Activated CD4-positive, alpha-beta T cell treated with anti-CD3 and anti-CD28 coated beads, Interleukin-2, amount 10 ng/mL, durations not matched to agents 7 days and 5 days (primary cell): ENCODE data around the gene ST3GAL2. TPM values are rescaled to one million over a fixed set of nuclear protein-coding genes. Genes with fewer than 3 reads are reported as not detected.
"Not testable (repeated sequence)": the region's sequence is repeated elsewhere in the genome, so short reads cannot be mapped to it uniquely, and the experiment has no call there.

Source experiments
- CTCF ChIA-PET: fragments of 350-600 bp; sonication (Branson Sonifier 250); formaldehyde crosslinking; loops from one replicate; lab custom pipeline; 2021; ENCODE audit warnings: antibody characterized with exemption; lab: Charles Lee
- POLR2A ChIA-PET: fragments of 350-600 bp; sonication (Branson Sonifier 250); formaldehyde crosslinking; loops from one replicate; lab custom pipeline; 2021; ENCODE audit warnings: antibody characterized with exemption; lab: Charles Lee
- DNase-seq: peaks from one replicate; pipeline ENCODE4 v3.0.0-alpha.2; 2020
- H3K27ac Mint-ChIP-seq: one replicate; pipeline ENCODE4 v1.8.0; 2021; ENCODE audit warnings: mild to moderate bottlenecking, moderate library complexity, mixed read lengths
- H3K27me3 Mint-ChIP-seq: one replicate; pipeline ENCODE4 v1.8.0; 2021; ENCODE audit warnings: mixed read lengths
- H3K36me3 Mint-ChIP-seq: one replicate; pipeline ENCODE4 v1.8.0; 2021; ENCODE audit warnings: low read depth, mixed read lengths
- H3K4me1 Mint-ChIP-seq: one replicate; pipeline ENCODE4 v1.8.0; 2021; ENCODE audit warnings: mixed read lengths
- H3K4me3 Mint-ChIP-seq: one replicate; pipeline ENCODE4 v1.8.0; 2021; ENCODE audit warnings: mild to moderate bottlenecking, moderate library complexity, mixed read lengths
- H3K9me3 Mint-ChIP-seq: one replicate; pipeline ENCODE4 v1.8.0; 2021; ENCODE audit warnings: mixed read lengths
- total RNA-seq, 2 experiments: library from RNA; stranded (reverse); gene quantifications; one replicate each; pipeline ENCODE4 v1.2.3, GENCODE V29; 2021

Gene ST3GAL2
- total RNA-seq, 2 experiments from 2014 or later, result 24.5 to 25.6 TPM

- POLR2A ChIA-PET, result no interaction called here
- peaks cover 32% of the 10 kb centered on the region for H3K36me3 Mint-ChIP-seq
- H3K4me1 Mint-ChIP-seq, result no peaks in the 10 kb centered on the region
- DNase-seq, result no peak
- no peak overlapping the region for H3K4me3 Mint-ChIP-seq
- H3K9me3 Mint-ChIP-seq, result no peaks in the 10 kb centered on the region
- no peak overlapping the region for H3K27ac Mint-ChIP-seq
- H3K27me3 Mint-ChIP-seq, result no peaks in the 10 kb centered on the region
- CTCF ChIA-PET, result interaction anchor here (1.0 to 1.5 kb wide), 3 partner anchors 8 to 76 kb away, joined by 3 to 4 read pairs (median 3); no protein-coding TSS in a partner anchor
Measured at GRCh38 chr16:70364399-70364798, 74.5 kb downstream of the ST3GAL2 start.

- H3K4me3 Mint-ChIP-seq, result no peak overlapping the region
- DNase-seq, result no peak
- no peaks in the 10 kb centered on the region for H3K4me1 Mint-ChIP-seq
- no peak overlapping the region for H3K27ac Mint-ChIP-seq
- H3K9me3 Mint-ChIP-seq, result no peaks in the 10 kb centered on the region
- POLR2A ChIA-PET, result no interaction called here
- H3K27me3 Mint-ChIP-seq, result no peaks in the 10 kb centered on the region
- CTCF ChIA-PET, result interaction anchor here (0.6 to 1.7 kb wide), 6 partner anchors 13 to 635 kb away, joined by 3 to 5 read pairs (median 4); partner anchors contain the start of gene DDX19A
- peaks cover 33% of the 10 kb centered on the region for H3K36me3 Mint-ChIP-seq
Measured at GRCh38 chr16:70359552-70359951, 79.3 kb downstream of the ST3GAL2 start.

DNA sequence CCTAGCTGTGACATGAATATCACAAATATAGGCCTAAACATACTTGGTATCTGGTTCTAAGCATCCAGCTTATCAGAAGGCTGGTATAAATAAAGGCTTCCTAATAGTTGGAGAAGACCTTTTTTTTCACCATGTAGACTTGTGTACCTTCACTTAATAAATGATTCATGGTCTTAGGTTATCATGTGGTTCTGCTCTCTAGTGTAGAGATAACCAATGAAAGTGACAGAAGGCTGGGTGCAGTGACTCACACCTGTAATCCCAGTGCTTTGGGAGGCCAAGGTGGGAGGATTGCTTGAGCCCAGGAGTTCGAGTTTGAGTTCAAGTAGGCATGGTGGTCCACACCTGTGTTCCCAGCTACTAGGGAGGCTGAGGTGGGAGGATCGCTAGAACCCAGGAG, 89.1 kb downstream of the ST3GAL2 start:
- no peak for DNase-seq
- POLR2A ChIA-PET, result no interaction called here
- H3K27me3 Mint-ChIP-seq, result no peaks in the 10 kb centered on the region
- peaks cover 17% of the 10 kb centered on the region for H3K36me3 Mint-ChIP-seq
- peak overlapping the region; percentile 46 for H3K27ac Mint-ChIP-seq
- no peak overlapping the region for H3K4me3 Mint-ChIP-seq
- H3K9me3 Mint-ChIP-seq, result no peaks in the 10 kb centered on the region
- peaks cover 31% of the 10 kb centered on the region for H3K4me1 Mint-ChIP-seq
- CTCF ChIA-PET, result interaction anchor here (1.1 to 1.5 kb wide), 2 partner anchors 24 to 61 kb away, joined by 3 read pairs; partner anchors contain the start of gene AARS1

GRCh38 chr16:70348991-70349390, 89.9 kb downstream of the ST3GAL2 start:
- Mint-ChIP-seq H3K27me3 (no peaks in the 10 kb centered on the region), H3K4me1 (peaks cover 33% of the 10 kb centered on the region), H3K36me3 (peaks cover 14% of the 10 kb centered on the region), H3K9me3 (no peaks in the 10 kb centered on the region), H3K27ac (peak overlapping the region; percentile 17), H3K4me3 (no peak overlapping the region)
- ChIA-PET CTCF (interaction anchor here (0.6 to 1.5 kb wide), 2 partner anchors 60 to 609 kb away, joined by 3 read pairs; partner anchors contain the start of gene AARS1), POLR2A (no interaction called here)
- no peak for DNase-seq

DNA sequence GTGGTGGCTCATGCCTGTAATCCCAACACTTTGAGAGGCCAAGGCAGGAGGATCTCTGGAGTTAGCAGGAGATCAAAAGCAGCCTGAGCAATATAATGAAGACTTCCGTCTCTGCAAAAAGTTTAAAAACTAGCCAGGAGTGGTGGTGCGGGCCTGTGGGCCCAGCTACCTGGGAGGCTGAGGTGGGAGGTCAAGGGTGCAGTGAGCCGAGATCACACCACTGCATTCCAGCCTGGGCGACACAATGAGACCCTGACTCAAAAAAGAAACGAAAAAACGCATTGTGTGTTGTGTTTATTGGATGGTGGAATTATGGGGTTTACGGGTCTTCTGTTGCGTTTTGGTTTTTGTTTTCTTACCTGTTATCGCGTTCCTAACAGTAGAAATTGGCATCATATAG, 93.1 kb downstream of the ST3GAL2 start:
- CTCF ChIA-PET, result interaction anchor here (0.5 to 1.7 kb wide), 8 partner anchors 8 to 58 kb away, joined by 3 to 5 read pairs (median 4); no protein-coding TSS in a partner anchor
- Mint-ChIP-seq H3K27ac (peak overlapping the region; percentile 95), H3K4me3 (peak overlapping the region; percentile 94), H3K9me3 (no peaks in the 10 kb centered on the region), H3K4me1 (peaks cover 31% of the 10 kb centered on the region), H3K27me3 (no peaks in the 10 kb centered on the region), H3K36me3 (peaks cover 7% of the 10 kb centered on the region)
- DNase-seq, result no peak
- POLR2A ChIA-PET, result interaction anchor here (0.6 to 1.7 kb wide), 3 partner anchors 13 to 57 kb away, joined by 3 to 6 read pairs (median 3); partner anchors contain the start of gene AARS1

- Mint-ChIP-seq H3K4me1 (peaks cover 11% of the 10 kb centered on the region), H3K27me3 (no peaks in the 10 kb centered on the region), H3K27ac (no peak overlapping the region), H3K9me3 (no peaks in the 10 kb centered on the region), H3K36me3 (no peaks in the 10 kb centered on the region), H3K4me3 (no peak overlapping the region)
- DNase-seq, result no peak
- ChIA-PET CTCF (interaction anchor here (0.5 kb wide), 1 partner anchor 23 kb away, joined by 3 read pairs; no protein-coding TSS in a partner anchor), POLR2A (no interaction called here)
Measured at GRCh38 chr16:70342016-70342415, 96.9 kb downstream of the ST3GAL2 start.

DNA sequence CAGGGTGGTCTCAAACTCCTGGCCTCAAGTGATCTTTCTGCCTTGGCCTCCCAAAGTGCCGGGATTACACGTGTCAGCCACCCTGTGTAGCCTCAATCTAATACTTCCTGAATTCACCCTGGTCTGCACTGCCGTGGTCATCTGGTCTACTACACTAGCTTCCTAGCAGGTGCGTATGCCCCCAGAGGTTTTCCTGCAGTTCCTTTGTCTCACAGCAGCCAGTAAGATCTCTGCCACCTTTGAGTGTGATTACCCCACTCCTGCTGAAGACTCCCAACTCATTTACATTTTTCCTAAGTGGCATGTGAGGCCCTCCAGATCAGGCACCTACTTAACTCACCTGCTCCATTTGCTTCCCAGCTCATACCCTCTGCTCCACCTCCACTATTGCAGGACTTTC, 97.3 kb downstream of the ST3GAL2 start:
- Mint-ChIP-seq H3K4me1 (peaks cover 11% of the 10 kb centered on the region), H3K27ac (no peak overlapping the region), H3K36me3 (no peaks in the 10 kb centered on the region), H3K27me3 (no peaks in the 10 kb centered on the region), H3K9me3 (no peaks in the 10 kb centered on the region), H3K4me3 (no peak overlapping the region)
- ChIA-PET POLR2A (no interaction called here), CTCF (no interaction called here)
- DNase-seq, result no peak

GRCh38 chr16:70337814-70338213, 101.1 kb downstream of the ST3GAL2 start:
- Mint-ChIP-seq H3K36me3 (peaks cover 12% of the 10 kb centered on the region), H3K4me1 (no peaks in the 10 kb centered on the region), H3K27me3 (no peaks in the 10 kb centered on the region), H3K4me3 (no peak overlapping the region), H3K9me3 (no peaks in the 10 kb centered on the region), H3K27ac (no peak overlapping the region)
- POLR2A ChIA-PET, result no interaction called here
- DNase-seq, result no peak
- CTCF ChIA-PET, result interaction anchor here (1.0 to 1.2 kb wide), 2 partner anchors 9 to 13 kb away, joined by 3 to 4 read pairs; partner anchors contain the start of gene DDX19A

DNA sequence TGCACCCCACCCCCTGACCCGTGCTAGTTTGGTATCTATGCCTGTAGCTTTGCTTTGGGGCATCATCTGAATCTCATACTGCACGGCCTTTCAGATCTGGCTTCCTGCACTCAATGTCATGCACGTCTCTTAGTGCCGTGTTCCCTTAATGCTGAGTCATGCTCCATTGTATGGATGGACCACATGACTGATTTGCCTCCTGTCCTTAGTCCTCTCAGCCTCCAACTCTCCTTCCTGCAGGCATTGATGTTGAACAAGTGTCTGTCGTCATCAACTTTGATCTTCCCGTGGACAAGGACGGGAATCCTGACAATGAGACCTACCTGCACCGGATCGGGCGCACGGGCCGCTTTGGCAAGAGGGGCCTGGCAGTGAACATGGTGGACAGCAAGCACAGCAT, 106.2 kb downstream of the ST3GAL2 start:
- H3K9me3 Mint-ChIP-seq, H3K4me1 Mint-ChIP-seq, H3K27ac Mint-ChIP-seq, DNase-seq, POLR2A ChIA-PET, H3K4me3 Mint-ChIP-seq, H3K27me3 Mint-ChIP-seq: not testable (repeated sequence)
- CTCF ChIA-PET, result interaction anchor here (0.9 kb wide), 1 partner anchor 23 kb away, joined by 3 read pairs; no protein-coding TSS in a partner anchor
- peaks cover 18% of the 10 kb centered on the region for H3K36me3 Mint-ChIP-seq

DNA sequence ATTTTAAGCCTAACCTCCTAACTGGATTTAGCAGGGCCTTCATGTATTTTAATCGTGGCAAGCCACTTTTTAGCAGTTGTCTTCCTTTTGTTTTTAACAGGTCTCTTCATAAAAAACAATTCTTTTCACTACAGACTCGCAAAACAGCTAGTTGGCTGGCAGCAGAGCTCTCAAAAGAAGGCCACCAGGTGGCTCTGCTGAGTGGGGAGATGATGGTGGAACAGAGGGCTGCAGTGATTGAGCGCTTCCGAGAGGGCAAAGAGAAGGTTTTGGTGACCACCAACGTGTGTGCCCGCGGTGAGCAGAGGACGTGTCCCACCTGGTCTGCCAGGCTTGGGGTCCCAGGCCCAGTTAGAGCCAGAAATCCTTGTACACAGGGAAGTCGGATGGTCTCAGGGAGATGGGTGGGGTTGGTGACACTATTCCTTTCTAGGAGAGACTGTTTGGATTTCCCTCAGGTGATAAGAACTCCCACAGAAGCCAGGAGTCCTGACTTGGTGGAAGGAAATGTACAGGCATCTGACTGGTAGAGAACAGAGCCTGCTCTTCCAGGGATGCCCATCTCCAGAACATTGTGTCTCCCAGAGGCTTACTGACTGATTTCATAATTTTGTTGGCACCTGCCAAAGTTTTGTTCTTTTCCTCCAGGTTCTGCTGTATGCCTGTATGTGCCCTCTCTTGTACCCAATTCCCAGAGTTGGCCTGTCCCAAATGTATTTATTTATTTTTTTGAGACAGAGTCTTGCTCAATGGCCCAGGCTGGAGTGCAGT, 107.1 kb downstream of the ST3GAL2 start:
- Mint-ChIP-seq H3K27ac (no peak overlapping the region), H3K9me3 (no peaks in the 10 kb centered on the region), H3K27me3 (no peaks in the 10 kb centered on the region), H3K4me1 (peaks cover 3% of the 10 kb centered on the region), H3K36me3 (peaks cover 18% of the 10 kb centered on the region), H3K4me3 (no peak overlapping the region)
- POLR2A ChIA-PET, result no interaction called here
- no peak for DNase-seq
- CTCF ChIA-PET, result interaction anchor here (0.7 to 0.9 kb wide), 3 partner anchors 12 to 322 kb away, joined by 3 to 4 read pairs (median 3); no protein-coding TSS in a partner anchor

DNA sequence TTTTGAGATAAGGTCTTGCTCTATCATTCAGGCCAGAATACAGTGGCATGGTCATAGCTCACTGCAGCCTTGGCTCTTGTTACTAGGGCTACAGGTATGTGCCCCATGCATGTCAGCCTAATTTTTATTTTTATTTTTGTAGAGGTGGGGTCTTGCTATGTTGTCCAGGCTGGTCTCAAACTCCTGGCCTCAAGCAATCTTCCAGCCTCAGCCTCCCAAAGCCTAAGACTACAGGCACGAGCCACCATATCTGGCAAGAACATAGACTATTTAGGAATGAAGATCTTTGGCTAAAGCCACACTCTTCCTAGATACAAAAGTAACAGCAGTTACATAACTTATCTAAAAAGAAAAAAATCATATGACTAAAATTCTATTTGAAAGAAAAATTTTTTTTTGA, 107.8 kb downstream of the ST3GAL2 start:
- Mint-ChIP-seq H3K27ac (no peak overlapping the region), H3K27me3 (no peaks in the 10 kb centered on the region), H3K4me3 (no peak overlapping the region), H3K36me3 (peaks cover 17% of the 10 kb centered on the region), H3K9me3 (no peaks in the 10 kb centered on the region), H3K4me1 (peaks cover 3% of the 10 kb centered on the region)
- POLR2A ChIA-PET, result no interaction called here
- no peak for DNase-seq
- CTCF ChIA-PET, result interaction anchor here (0.9 kb wide), 1 partner anchor 12 kb away, joined by 4 read pairs; no protein-coding TSS in a partner anchor
